ENCODE data around the gene DNAJB2.
A peak's percentile ranks its signal among the peaks of the same experiment; 100 is the strongest.
"Not testable (repeated sequence)": the region's sequence is repeated elsewhere in the genome, so short reads cannot be mapped to it uniquely, and the experiment has no call there.

The DNAJB2 gene

GRCh38 chr2:219279151-219279915 lies at the start of gene DNAJB2:
Gene DNAJB2 (plus strand): TSS chr2:219279366. CDS start chr2:219279834, 468 bp downstream.
- DNase-seq: peak; percentile 98

GRCh38 chr2:219230059-219230540 lies 49.1 kb upstream of the DNAJB2 start:
- DNase-seq: no peak

GRCh38 chr2:219234331-219234730 lies 44.8 kb upstream of the DNAJB2 start:
- DNase-seq: no peak

GRCh38 chr2:219243291-219243761 lies 35.8 kb upstream of the DNAJB2 start:
- DNase-seq: no peak

GRCh38 chr2:219244789-219245147 lies 34.4 kb upstream of the DNAJB2 start:
- DNase-seq: no peak

GRCh38 chr2:219245148-219245898 lies 33.8 kb upstream of the DNAJB2 start, which contains the start of the genes GLB1L and STK16:
Gene GLB1L (minus strand): TSS chr2:219245444. CDS start chr2:219243573, 1,871 bp downstream.
Gene STK16 (plus strand): TSS chr2:219245479. CDS start chr2:219246000, 521 bp downstream.
- DNase-seq: peak; percentile 82

- no peak for DNase-seq
These were observed 33.3 kb upstream of the DNAJB2 start for GRCh38 chr2:219245899-219246230.

- DNase-seq: no peak
These were observed 32.6 kb upstream of the DNAJB2 start for GRCh38 chr2:219246559-219246958.

- DNase-seq: peak; percentile 48
These were observed 31.2 kb upstream of the DNAJB2 start for GRCh38 chr2:219247678-219248642.

GRCh38 chr2:219248845-219249202 lies 30.3 kb upstream of the DNAJB2 start:
- no peak for DNase-seq

GRCh38 chr2:219249203-219249980 lies 29.8 kb upstream of the DNAJB2 start:
- DNase-seq: peak; percentile 56

- no peak for DNase-seq
These were observed 29.0 kb upstream of the DNAJB2 start for GRCh38 chr2:219250049-219250781.

GRCh38 chr2:219251656-219252055 lies 27.5 kb upstream of the DNAJB2 start:
- DNase-seq: no peak

- peak; percentile 28 for DNase-seq
These were observed 27.1 kb upstream of the DNAJB2 start for GRCh38 chr2:219252084-219252483.

- peak; percentile 29 for DNase-seq
These were observed 26.6 kb upstream of the DNAJB2 start for GRCh38 chr2:219252570-219252899.

GRCh38 chr2:219252900-219253752 lies 26.0 kb upstream of the DNAJB2 start, which contains the start of gene TUBA4B:
Gene TUBA4B (plus strand): TSS chr2:219253243. CDS start chr2:219253408, 165 bp downstream.
- peak; percentile 41 for DNase-seq

- peak; percentile 90 for DNase-seq
These were observed 25.2 kb upstream of the DNAJB2 start, which contains the start of gene TUBA4A for GRCh38 chr2:219253753-219254589. Gene TUBA4A (minus strand): TSS chr2:219253918. CDS start chr2:219253858, 60 bp downstream.

- peak; percentile 34 for DNase-seq
These were observed 24.5 kb upstream of the DNAJB2 start for GRCh38 chr2:219254590-219255201.

- not testable (repeated sequence) for DNase-seq
These were observed 20.2 kb upstream of the DNAJB2 start for GRCh38 chr2:219258942-219259341.
